Measurements from ENCODE around the gene LPCAT2.

DNA sequence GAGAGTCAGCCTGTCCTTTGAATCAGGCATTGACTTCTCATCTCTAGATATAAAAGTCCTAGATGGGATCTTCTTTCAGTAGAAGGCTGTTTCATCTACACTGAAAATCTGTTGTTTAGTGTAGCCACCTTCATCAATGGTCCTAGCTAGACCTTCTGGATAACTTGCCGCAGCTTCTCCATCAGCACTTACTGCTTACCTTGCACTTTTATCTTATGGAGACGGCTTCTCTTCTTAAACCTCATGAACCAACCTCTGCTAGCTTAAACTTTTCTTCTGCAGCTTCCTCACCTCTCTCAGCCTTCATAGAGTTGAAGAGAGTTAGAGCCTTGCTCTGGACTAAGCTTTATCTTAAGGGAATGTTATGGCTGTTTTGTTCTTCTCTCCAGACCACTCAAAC is 35.3 kb upstream of the LPCAT2 start:
- TF ChIP-seq, protein P1, sequence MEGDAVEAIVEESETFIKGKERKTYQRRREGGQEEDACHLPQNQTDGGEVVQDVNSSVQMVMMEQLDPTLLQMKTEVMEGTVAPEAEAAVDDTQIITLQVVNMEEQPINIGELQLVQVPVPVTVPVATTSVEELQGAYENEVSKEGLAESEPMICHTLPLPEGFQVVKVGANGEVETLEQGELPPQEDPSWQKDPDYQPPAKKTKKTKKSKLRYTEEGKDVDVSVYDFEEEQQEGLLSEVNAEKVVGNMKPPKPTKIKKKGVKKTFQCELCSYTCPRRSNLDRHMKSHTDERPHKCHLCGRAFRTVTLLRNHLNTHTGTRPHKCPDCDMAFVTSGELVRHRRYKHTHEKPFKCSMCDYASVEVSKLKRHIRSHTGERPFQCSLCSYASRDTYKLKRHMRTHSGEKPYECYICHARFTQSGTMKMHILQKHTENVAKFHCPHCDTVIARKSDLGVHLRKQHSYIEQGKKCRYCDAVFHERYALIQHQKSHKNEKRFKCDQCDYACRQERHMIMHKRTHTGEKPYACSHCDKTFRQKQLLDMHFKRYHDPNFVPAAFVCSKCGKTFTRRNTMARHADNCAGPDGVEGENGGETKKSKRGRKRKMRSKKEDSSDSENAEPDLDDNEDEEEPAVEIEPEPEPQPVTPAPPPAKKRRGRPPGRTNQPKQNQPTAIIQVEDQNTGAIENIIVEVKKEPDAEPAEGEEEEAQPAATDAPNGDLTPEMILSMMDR (IDR thresholded peaks at IDR 0.05; ENCODE audit: low read depth, low read length): no peak
- no peak for TF ChIP-seq POLR2A (IDR thresholded peaks at IDR 0.05; ENCODE audit: extremely low read depth, insufficient read length)

All from NB4 (cell line).